ENCODE data around the gene HPS3.

HPS3 gene

GRCh38 chr3:149085828-149086231 is 43.6 kb upstream of the HPS3 start:
- Histone ChIP-seq H3K27me3 (ENCODE audit: control insufficient read depth, insufficient read depth, low read length) (no peaks in the 10 kb centered on the region), H3K36me3 (ENCODE audit: control insufficient read depth, insufficient read depth, low read length) (no peaks in the 10 kb centered on the region), H3K4me1 (no peaks in the 10 kb centered on the region), H3K4me3 (ENCODE audit: low read depth, low read length) (peak overlapping the region; percentile 67), H3K27ac (peak overlapping the region; percentile 55), H3K9me3 (ENCODE audit: control insufficient read depth, low read length) (no peaks in the 10 kb centered on the region), H3K4me2 (ENCODE audit: low read length) (peak overlapping the region; percentile 80), H3K79me2 (peaks cover 2% of the 10 kb centered on the region), H2AFZ (peak overlapping the region; percentile 97), H3K9ac (no peak overlapping the region)
- TF ChIP-seq CTCF (IDR thresholded peaks at IDR 0.05), result no peak

- peak within 1 kb of the TSS; percentile 80 for H3K4me2 ChIP-seq (ENCODE audit: low read length)
- H3K4me3 ChIP-seq (ENCODE audit: low read depth, low read length), result peak within 1 kb of the TSS; percentile 67
- peaks cover 2% of the 10 kb centered on the region for H3K79me2 ChIP-seq
- H3K4me1 ChIP-seq, result no peaks in the 10 kb centered on the region
- H3K36me3 ChIP-seq (ENCODE audit: control insufficient read depth, insufficient read depth, low read length), result no peaks in the 10 kb centered on the region
- no peaks in the 10 kb centered on the region for H3K9me3 ChIP-seq (ENCODE audit: control insufficient read depth, low read length)
- peak within 1 kb of the TSS; percentile 55 for H3K27ac ChIP-seq
- no peak for TF ChIP-seq CTCF (IDR thresholded peaks at IDR 0.05)
- H3K27me3 ChIP-seq (ENCODE audit: control insufficient read depth, insufficient read depth, low read length), result no peaks in the 10 kb centered on the region
- H3K9ac ChIP-seq, result no peak within 1 kb of the TSS
- H2AFZ ChIP-seq, result peak within 1 kb of the TSS; percentile 97
Measured at GRCh38 chr3:149086232-149086988, 43.0 kb upstream of the HPS3 start, which contains the start of gene HLTF. Gene HLTF, minus strand, starts transcription at chr3:149086533. Its CDS starts 197 bp downstream, at chr3:149086336.

- no peaks in the 10 kb centered on the region for H3K27me3 ChIP-seq (ENCODE audit: control insufficient read depth, insufficient read depth, low read length)
- no peaks in the 10 kb centered on the region for H3K9me3 ChIP-seq (ENCODE audit: control insufficient read depth, low read length)
- H3K4me3 ChIP-seq (ENCODE audit: low read depth, low read length), result no peak overlapping the region
- no peaks in the 10 kb centered on the region for H3K36me3 ChIP-seq (ENCODE audit: control insufficient read depth, insufficient read depth, low read length)
- no peak overlapping the region for H3K27ac ChIP-seq
- H3K4me1 ChIP-seq, result no peaks in the 10 kb centered on the region
- H2AFZ ChIP-seq, result peak overlapping the region; percentile 97
- peaks cover 2% of the 10 kb centered on the region for H3K79me2 ChIP-seq
- no peak overlapping the region for H3K4me2 ChIP-seq (ENCODE audit: low read length)
- no peak overlapping the region for H3K9ac ChIP-seq
- no peak for TF ChIP-seq CTCF (IDR thresholded peaks at IDR 0.05)
Measured at GRCh38 chr3:149087208-149087607, 42.2 kb upstream of the HPS3 start.

- Histone ChIP-seq H3K4me2 (ENCODE audit: low read length) (no peak overlapping the region), H3K4me1 (no peaks in the 10 kb centered on the region), H3K27me3 (ENCODE audit: control insufficient read depth, insufficient read depth, low read length) (no peaks in the 10 kb centered on the region), H3K9ac (no peak overlapping the region), H3K4me3 (ENCODE audit: low read depth, low read length) (no peak overlapping the region), H3K79me2 (peaks cover 2% of the 10 kb centered on the region), H3K9me3 (ENCODE audit: control insufficient read depth, low read length) (no peaks in the 10 kb centered on the region), H2AFZ (no peak overlapping the region), H3K36me3 (ENCODE audit: control insufficient read depth, insufficient read depth, low read length) (no peaks in the 10 kb centered on the region), H3K27ac (no peak overlapping the region)
- no peak for TF ChIP-seq CTCF (IDR thresholded peaks at IDR 0.05)
Measured at GRCh38 chr3:149089395-149089794, 40.0 kb upstream of the HPS3 start.

GRCh38 chr3:149090461-149090860 is 39.0 kb upstream of the HPS3 start:
- TF ChIP-seq CTCF (IDR thresholded peaks at IDR 0.05), result no peak
- Histone ChIP-seq H2AFZ (no peak overlapping the region), H3K4me3 (ENCODE audit: low read depth, low read length) (no peak overlapping the region), H3K27me3 (ENCODE audit: control insufficient read depth, insufficient read depth, low read length) (no peaks in the 10 kb centered on the region), H3K9ac (no peak overlapping the region), H3K27ac (no peak overlapping the region), H3K36me3 (ENCODE audit: control insufficient read depth, insufficient read depth, low read length) (no peaks in the 10 kb centered on the region), H3K4me2 (ENCODE audit: low read length) (no peak overlapping the region), H3K9me3 (ENCODE audit: control insufficient read depth, low read length) (no peaks in the 10 kb centered on the region), H3K4me1 (no peaks in the 10 kb centered on the region), H3K79me2 (peaks cover 2% of the 10 kb centered on the region)

Measured in parathyroid adenoma (tissue), 2 donors.